COLO829 (cell line): ENCODE measurements around the gene HSCB.
"Not testable (repeated sequence)": the region's sequence is repeated elsewhere in the genome, so short reads cannot be mapped to it uniquely, and the experiment has no call there.

Experiments used
- DNase-seq: peaks from one replicate; pipeline ENCODE4 v3.0.0; 2012; ENCODE audit warnings: low spot score

The HSCB gene, protein sequence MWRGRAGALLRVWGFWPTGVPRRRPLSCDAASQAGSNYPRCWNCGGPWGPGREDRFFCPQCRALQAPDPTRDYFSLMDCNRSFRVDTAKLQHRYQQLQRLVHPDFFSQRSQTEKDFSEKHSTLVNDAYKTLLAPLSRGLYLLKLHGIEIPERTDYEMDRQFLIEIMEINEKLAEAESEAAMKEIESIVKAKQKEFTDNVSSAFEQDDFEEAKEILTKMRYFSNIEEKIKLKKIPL

DNA sequence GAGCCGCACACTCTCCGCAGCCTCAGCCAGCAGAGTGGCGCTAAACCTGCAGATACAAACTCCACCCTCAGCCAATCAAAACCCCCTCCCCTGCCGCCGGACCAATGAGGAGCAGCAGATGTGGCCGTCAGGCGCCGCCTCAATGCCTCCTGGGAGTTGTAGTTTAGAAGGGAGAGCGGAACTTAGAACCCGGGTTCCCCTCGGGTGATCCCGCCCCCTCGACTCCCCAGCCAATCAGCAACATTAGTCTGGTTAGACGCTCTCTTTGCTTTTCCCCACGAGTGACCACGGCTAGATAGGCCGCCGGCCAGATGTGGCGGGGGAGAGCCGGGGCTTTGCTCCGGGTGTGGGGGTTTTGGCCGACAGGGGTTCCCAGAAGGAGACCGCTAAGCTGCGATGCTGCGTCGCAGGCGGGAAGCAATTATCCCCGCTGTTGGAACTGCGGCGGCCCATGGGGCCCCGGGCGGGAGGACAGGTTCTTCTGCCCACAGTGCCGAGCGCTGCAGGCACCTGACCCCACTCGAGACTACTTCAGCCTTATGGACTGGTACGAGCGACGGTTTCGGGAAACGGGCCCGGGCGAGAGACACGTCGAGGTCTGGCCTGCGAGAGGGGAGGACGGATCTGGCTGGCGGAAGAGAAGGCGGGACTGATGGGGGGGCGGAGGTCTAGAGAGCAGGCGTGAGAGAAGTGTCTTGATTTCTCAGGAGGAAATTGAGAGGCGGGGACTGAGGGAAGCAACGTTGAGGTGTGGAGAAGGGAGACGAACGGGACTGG lies at the start of gene HSCB, which contains the start of gene CHEK2:
Gene HSCB, plus strand, starts transcription at position 255 of the 777 bp plus-strand sequence. Its CDS starts 57 bp downstream, at position 312.
Gene CHEK2, minus strand, starts transcription at position 36 of the 777 bp plus-strand sequence. CDS start 7,099 bp downstream, outside the sequence.
- peak; percentile 98 for DNase-seq

DNA sequence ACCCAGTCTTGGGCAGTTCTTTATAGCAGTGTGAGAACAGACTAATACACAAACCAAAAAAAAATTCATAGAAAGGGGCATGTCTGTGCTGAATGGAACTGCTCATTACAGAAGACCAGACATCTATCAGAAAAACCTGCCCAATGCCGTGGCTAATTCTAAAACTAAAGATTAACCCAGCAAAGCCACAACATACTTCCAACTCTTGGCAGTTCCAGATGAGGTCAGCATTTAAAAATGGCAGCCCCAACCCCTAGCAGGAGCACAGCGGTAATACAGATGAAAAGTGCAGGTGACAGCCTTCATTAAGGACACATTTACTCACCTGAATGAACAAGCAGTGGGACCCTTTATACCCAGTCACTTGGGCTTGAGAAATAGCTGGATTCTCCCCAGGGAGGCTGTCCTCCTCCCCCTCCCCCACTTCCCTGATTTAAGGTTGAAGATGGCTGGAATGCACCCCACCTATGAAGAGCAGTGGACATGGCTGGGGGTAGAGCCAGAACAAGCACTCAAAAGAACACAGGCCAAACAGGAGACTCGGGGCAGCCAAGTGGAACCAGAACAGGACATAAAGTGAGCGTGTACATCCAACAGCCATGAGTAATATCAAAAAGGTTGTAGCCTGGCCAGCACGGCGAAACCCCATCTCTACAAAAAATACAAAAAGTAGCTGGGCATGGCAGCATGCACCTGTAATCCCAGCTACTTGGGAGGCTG lies 48.6 kb upstream of the HSCB start:
- not testable (repeated sequence) for DNase-seq

DNA sequence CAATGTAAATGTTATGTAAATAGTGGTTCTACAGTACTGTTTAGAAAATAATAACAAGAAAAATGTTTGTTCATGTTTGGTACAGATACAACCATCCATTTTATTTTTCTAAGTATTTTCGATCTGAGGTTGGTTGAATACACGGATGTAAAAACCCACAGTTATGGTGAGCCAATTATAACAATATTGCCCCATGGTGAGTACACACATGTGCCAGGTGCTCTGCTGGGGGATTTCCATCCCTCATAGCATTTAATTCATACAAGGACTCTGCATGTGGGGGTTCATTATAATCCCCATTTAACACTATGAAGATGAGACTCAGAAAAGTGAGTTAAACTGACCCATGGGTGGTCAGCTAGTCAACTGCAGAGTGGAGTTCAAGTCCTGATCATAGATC lies 38.9 kb upstream of the HSCB start:
- DNase-seq, result no peak

DNA sequence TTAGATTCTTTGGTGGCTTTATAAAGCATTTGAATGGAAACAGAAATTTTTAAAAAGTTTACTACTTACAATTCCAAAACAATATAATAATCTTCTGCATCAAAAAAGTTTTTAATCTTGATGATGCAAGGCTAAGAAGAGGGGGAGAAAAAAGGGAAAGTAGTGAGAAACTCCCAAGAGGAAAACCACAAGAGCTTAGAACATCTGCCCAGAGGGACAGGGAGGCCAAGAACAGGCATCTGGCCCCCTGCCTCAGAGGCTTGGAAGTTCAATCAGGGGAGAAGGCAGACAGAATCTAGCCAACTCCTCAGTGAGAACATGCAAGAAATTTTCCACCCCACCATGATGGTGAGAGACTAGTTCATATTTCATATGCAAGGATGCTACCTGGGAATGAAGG lies 38.4 kb upstream of the HSCB start:
- no peak for DNase-seq

DNA sequence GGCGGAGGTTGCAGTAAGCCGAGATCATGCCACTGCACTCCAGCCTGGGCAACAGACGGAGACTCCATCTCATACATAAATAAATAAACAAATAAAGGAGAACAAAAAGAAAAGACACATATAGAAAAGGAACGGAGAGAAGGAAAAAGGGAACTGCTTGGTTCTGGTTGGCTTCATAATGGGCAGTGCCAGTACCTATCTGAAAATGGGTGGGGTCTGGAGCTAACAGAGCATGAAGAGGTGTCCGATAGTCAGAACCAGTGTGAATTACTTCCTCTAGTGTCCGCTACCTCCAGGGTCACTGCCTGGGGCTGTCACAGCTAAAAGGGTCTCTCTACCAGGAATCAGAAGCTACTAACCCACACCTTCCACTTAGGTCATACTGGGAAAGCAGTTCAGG lies 35.0 kb upstream of the HSCB start:
- DNase-seq, result no peak

DNA sequence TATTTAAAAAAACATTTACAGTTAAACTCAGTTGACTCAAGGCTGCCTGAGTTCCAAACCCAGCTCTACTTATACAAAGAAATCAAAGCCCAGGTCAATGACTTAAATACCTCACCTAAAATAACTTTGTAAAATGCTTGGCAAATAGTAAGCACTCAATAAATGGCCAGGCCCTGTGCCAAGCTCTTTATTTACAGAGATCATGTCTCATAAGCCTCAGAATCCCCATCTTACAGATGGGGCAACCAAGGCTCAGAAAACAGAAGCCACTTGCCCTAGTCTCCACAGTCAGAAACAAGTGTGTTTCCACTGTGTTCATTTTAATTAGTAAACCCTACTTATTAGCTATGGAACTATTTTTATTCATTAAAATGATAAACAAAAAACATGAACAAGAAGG lies 31.7 kb upstream of the HSCB start:
- no peak for DNase-seq

DNA sequence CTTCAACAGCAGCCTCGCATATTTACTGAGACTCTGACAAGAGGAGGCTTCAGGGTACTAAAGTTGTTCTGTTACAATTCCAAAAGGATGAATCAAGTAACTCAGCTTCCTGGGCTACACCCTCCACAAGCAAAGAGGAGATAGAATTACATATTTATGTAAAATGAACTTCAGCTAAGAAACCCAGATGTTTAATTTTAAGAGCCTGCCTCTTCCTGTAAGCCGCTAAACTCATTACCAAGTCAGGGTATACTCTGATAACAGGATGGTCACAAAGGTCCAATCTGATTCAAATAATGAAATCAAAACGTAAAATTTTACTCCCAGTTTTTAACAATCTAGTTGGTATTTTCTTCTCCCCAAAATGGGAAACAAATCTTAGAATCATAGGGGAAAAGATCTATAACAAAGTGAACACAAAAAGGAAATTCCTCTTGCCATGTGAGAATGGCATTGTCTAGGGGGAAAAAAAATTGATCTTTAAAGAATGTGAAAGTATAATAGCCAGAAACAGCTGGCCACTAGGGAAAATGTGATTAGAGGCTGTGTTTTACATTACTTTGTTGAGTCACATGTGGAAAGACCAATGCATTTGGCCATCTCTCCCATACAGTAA lies 31.2 kb upstream of the HSCB start:
- DNase-seq, result no peak

DNA sequence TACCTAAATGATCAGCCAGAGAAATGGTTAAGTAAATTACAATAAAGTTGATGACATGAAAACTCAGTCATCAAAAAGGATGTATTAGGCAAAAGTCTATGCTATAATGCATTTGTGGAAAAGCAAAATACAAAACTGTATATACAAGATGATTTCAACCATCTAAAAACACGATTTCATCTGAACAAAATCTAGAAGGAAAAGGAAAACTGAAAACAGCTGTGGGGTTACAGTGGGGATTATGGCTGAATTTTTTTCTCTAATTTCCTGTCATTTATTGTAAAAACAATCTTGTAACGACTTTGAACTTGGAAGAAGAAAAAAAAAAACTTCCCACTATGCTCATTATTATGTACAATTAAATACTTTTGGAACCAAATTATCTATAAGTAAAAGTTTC lies 30.5 kb upstream of the HSCB start:
- no peak for DNase-seq

DNA sequence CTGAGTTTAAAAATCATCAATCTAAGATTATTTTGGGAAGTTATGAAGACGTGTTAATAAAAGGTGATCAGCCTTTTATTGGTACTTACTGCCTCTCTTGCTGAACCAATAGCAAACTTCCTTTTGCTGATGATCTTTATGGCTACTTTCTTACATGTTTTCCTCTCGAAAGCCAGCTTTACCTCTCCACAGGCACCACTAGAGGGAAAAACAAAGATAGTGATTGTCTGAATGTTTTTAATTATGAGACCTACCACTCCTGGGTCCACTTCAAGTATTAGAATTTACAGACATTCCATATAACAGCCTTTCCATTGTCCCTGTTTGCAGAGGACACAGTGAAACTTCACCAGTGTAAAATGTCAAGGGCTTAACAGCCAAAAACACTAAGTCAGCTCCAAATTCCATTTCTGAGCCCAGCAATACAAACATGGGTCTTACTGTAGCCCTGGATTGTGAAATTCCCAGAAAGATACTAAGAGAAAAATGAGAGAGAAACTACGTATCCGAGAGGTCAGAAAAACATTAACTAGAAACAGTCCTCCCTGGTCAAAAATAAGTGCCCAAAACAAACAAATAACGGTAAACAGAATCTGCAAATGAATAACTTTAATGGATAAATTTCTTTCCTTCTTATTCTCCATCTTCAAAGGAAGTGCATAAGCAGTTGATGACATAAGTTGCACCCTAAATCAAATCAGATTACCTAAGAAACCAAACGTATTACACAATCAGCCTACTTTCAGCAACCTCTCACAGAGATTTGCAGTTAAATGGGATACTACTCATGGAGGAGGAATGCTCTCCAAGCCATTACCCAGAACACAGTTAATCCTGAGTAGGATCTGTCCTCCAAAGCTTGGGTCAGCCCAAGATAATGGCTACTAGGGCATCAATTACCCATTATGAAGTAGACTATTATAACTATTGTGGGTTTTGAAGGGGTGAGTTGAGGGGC lies 29.7 kb upstream of the HSCB start:
- DNase-seq, result peak; percentile 26

DNA sequence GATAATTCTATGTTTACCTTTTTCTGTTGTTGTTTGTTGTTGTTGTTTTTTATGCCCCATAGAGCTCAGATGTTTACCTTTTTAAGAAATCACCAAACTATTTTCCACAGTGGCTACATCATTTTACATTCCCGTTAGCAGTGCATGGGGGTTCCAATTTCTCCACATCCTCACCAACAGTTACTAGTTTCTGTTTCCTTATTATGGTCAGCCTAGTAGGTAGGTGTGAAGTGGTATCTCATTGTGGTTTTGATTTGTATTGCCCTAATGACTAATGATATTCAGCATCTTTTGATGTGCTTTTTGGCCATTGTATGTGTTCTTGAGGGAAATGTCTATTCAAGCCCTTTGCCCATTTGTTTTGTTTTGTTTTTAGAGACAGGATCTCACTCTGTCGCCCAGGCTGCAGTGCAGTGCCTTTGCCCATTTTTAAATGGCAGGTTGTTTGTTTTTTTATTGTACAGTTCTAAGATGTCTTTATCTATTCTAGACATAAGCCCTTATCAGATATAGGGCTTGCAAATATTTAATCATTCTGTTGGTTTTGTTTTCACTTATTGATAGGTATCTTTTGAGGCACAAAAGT lies 27.7 kb upstream of the HSCB start:
- DNase-seq, result no peak

DNA sequence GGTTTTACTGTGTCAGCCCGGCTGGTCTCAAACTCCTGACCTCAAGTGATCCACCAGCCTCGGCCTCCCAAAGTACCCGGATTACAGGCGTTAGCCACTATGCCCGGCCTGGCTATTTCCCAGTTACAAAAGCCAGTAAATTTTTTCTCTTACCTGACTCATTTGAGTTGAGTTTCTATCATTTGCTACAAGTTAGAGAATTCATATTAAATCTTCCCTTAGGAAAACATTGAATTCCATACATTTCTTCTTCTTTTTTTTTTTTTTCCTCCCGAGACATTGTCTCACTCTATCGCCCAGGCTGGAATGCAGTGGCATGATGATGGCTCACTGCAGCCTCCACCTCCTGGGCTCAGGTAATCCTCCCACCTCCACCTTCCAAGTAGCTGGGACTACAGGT lies 26.2 kb upstream of the HSCB start:
- no peak for DNase-seq

DNA sequence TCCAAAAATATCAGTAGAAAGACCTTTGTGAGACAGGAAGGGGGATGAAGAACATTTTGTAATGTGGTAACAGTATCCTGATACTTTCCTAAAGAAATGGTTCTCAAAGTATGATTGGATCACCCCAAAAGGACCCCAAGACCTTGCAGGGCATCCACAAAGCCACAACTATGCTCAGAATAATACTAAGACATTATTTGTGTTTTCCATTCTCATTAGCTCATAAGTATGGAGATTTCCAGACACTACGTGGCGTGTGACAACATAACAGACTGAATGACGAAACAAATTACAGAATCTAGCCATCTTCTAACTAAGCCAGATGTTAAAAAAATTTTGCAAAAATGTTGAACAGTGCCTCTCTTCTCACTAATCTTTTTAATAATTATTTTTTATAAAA lies 25.2 kb upstream of the HSCB start:
- no peak for DNase-seq

DNA sequence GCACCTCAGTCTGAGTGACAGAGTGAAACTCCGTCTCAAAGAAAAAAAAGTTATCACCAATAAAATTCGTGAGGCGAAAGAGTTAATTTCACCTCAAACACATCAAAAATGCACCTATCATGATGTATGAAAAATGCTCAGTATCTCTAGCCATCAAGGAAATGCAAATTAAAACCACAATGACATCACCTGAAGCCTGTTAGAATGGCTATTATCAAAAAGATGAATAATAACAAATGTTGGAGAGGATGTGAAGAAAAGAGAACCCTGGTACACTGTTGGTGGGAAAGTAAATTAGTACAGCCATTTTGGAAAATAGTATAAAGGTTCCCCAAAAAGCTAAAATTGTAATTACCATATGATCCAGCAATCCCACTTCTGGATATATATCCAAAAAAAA lies 23.8 kb upstream of the HSCB start:
- DNase-seq, result no peak

DNA sequence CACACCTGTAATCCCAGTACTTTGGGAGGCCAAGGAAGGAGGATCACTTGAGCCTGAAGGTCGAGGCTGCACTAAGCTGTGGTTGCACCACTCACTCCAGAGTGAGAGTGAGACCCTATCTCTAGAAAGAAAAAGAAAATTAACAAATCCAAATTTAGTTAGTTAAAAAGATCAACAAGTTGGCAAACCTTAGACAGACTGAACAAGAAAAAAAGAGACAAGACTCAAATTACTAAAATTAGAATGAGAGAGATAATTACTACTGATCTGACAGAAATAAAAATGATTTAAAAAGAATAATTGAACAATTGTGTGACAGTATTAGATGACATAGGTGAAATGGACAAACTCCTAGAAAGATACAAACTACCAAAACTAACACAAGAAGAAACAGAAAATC lies 13.8 kb upstream of the HSCB start:
- no peak for DNase-seq

DNA sequence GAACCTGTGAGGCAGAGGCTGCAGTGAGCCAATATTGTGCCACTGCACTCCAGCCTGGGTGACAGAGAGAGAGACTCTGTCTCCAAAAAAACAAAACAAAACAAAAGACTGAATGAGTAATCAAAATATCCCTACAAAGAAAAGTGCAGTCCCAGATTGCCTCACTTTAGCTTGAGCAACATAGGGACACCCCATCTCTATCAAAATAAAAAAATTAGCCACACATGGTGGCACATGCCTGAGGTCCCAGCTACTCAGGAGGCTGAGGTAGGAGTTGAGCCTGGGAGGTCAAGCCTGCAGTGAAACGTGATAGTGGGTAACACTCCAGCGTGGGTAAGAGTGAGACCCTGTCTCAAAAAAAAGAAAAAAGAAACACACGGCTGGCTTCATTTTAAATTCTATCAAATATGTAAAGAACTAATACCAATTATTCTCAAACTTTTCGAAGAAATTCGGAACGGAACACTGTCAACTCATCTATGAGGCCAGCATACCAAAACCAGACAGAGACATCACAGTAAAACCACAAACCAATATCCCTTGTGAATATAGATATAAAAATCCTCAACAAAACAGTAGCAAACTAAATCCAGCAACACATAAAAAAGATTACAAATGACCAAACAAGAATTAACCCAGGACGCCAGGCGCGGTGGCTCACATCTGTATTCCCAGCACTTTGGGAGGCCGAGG lies 13.1 kb upstream of the HSCB start:
- no peak for DNase-seq

DNA sequence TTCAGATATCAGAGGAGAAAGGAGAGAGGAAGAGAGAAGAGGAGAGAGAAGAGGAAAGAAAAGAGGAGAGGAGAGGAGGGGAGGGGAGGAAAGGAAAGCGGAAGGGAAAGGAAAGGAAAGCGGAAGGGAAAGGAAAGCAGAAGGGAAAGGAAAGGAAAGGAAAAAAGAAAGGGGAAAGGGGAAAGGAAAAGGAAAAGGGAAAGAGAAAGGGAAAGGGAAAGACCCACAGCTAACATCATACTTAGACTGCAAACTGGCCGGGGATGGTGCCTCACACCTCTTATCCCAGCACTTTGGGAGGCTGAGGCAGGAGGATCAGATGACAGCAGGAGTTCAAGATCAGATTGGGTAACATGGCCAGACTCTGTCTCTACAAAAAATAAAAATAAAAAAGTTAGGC lies 11.7 kb upstream of the HSCB start:
- DNase-seq, result no peak

DNA sequence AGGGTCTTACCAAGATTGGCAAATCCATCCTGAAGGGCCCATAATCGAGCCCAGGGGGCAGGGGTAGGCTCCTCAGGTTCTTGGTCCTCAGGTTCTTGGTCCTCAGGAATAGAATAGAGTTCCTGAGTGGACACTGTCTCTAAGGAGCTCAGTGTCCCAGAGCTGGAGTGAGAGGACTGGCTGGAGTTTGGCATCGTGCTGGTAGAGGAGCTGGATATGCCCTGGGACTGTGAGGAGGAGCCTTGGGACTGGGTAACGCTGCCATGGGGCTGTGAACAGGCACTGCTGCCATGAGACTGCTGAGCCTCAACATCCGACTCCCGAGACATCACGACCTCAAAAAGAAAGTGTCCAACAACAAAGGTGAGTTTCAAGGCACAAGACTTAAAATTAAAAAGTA lies 7.4 kb upstream of the HSCB start:
- DNase-seq, result no peak

DNA sequence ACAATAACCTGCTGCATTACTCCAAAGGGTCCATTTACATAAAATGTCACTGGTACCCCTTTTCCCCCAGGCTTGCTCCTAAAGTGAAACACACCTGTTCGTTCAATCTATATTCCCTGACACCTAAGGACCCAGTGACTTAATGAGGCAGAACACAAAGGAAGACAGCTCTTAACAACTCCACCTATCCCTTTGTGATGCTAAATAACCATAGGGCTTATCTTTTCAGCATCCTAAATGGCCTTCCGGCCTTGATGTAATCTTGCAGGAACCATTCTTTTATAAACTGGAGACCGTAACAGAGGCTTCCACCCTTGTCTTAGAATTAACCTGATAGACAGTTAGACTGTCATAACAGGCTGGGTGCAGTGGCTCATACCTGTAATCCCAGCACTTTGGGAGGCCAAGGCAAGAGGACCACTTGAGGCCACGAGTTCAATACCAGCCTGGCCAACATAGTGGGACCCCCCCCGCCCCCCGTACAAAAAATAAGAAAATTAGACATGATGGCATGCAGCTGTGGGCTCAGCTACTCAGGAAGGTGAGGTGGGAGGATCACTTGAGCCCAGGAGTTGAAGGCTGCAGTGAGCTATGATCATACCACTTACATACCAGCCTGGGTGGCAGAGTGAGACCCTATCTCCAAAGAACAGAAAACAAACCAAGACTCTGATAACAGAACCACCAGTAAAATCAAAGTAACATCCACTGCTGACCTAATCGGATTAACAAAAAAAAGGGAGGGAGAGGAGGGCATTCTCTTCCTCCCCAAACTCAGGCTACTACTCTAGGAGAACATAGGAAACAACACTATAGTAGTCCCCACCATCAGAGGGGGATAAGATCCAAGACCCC lies 5.3 kb upstream of the HSCB start:
- DNase-seq, result no peak

DNA sequence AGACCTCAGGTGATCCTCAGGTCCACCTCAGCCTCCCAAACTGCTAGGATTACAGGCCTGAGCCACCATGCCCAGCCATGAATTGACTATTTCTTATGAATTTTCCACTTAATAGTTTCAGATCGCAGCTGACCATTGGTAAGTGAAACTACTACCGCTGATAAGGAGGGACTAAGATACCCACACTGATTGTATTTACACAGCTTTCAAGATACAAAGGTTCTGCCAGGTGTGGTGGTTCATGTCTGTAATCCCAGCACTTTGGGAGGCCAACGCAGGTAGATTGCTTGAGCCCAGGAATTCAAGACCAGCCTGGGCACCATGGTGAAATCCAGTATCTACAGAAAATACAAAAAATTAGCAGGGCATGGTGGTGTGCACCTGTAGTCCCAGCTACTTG lies 4.1 kb upstream of the HSCB start:
- no peak for DNase-seq
